Neural cell (in vitro differentiated cells): ENCODE measurements around the gene FGF9. TPM values are rescaled to one million over a fixed set of nuclear protein-coding genes. Genes with fewer than 3 reads are reported as not detected.

Experiments
- H2AFZ ChIP-seq: fragments of 200-600, 300-800 bp; sonication (generic), shearing (Covaris generic); 2 replicates; pipeline ENCODE4 v1.6.0; 2014; ENCODE audit warnings: low read depth, mild to moderate bottlenecking, antibody characterized with exemption, low read length, moderate library complexity
- H3F3A ChIP-seq: fragments of 200-600 bp; shearing (Covaris generic); 2 replicates; pipeline ENCODE4 v1.6.1; 2016; ENCODE audit warnings: mild to moderate bottlenecking, moderate library complexity, mixed read lengths, antibody characterized with exemption, low read length; ENCODE audit not compliant: insufficient read depth, poor library complexity, severe bottlenecking
- H3K27ac ChIP-seq: fragments of 200-600, 300-800 bp; sonication (generic), shearing (Covaris generic); 2 replicates; pipeline ENCODE4 v1.5.1; 2014; ENCODE audit warnings: mild to moderate bottlenecking, low read length, moderate library complexity
- H3K27me3 ChIP-seq: fragments of 300-800, 200-600 bp; sonication (generic), shearing (Covaris generic); 2 replicates; pipeline ENCODE4 v1.6.0; 2014; ENCODE audit warnings: mild to moderate bottlenecking, low read depth, low read length, moderate library complexity; ENCODE audit not compliant: insufficient read depth
- H3K36me3 ChIP-seq: fragments of 300-800, 200-600 bp; sonication (generic), shearing (Covaris generic); 2 replicates; pipeline ENCODE4 v1.5.1; 2014; ENCODE audit warnings: mild to moderate bottlenecking, antibody characterized with exemption, low read length, moderate library complexity; ENCODE audit not compliant: insufficient read depth
- H3K4me2 ChIP-seq: fragments of 300-800, 200-600 bp; sonication (generic), shearing (Covaris generic); 2 replicates; pipeline ENCODE4 v1.6.0; 2014; ENCODE audit warnings: mild to moderate bottlenecking, low read length
- H3K4me3 ChIP-seq: fragments of 300-800, 200-600 bp; sonication (generic), shearing (Covaris generic); 2 replicates; pipeline ENCODE4 v1.5.1; 2014; ENCODE audit warnings: mild to moderate bottlenecking, low read length, moderate library complexity
- H3K79me2 ChIP-seq: fragments of 200-600 bp; shearing (Covaris generic); replicated peaks from 2 replicates; pipeline ENCODE4 v1.6.0; 2014; ENCODE audit warnings: mild to moderate bottlenecking, low read length, moderate library complexity; ENCODE audit not compliant: insufficient read depth
- H3K9ac ChIP-seq: fragments of 300-800, 200-600 bp; sonication (generic), shearing (Covaris generic); 2 replicates; pipeline ENCODE4 v1.6.1; 2016; ENCODE audit warnings: mild to moderate bottlenecking, low read length, mixed read lengths
- H3K9me2 ChIP-seq: fragments of 200-600 bp; shearing (Covaris generic); 2 replicates; pipeline ENCODE4 v1.6.1; 2016; ENCODE audit warnings: mild to moderate bottlenecking, low read length, mixed read lengths; ENCODE audit not compliant: insufficient read depth
- H3K9me3 ChIP-seq: fragments of 200-600, 300-800 bp; sonication (generic), shearing (Covaris generic); 2 replicates; pipeline ENCODE4 v1.6.1; 2016; ENCODE audit warnings: mild to moderate bottlenecking, mixed run types, low read length, moderate library complexity, mixed read lengths
- H4K20me1 ChIP-seq: fragments of 200-600 bp; shearing (Covaris generic); 2 replicates; pipeline ENCODE4 v1.6.1; 2016; ENCODE audit warnings: mild to moderate bottlenecking, mixed run types; ENCODE audit not compliant: insufficient read depth
- EP300 ChIP-seq: fragments of 450-650 bp; conservative IDR thresholded peaks from 2 replicates; pipeline ENCODE4 v1.6.1; 2014; ENCODE audit warnings: antibody characterized with exemption, mild to moderate bottlenecking, moderate library complexity; ENCODE audit not compliant: poor library complexity, severe bottlenecking
- EZH2 ChIP-seq: fragments of 200-600, 300-800 bp; shearing (Covaris generic), sonication (generic); IDR thresholded peaks from 2 replicates; pipeline ENCODE4 v1.6.1; 2014; ENCODE audit warnings: antibody characterized with exemption, low read length, borderline replicate concordance, mild to moderate bottlenecking; ENCODE audit not compliant: insufficient read depth, poor library complexity, severe bottlenecking
- MXI1 ChIP-seq: fragments of 450-650 bp; conservative IDR thresholded peaks from 2 replicates; pipeline ENCODE4 v1.6.1; 2014; ENCODE audit warnings: antibody characterized with exemption, mild to moderate bottlenecking; ENCODE audit not compliant: poor library complexity, severe bottlenecking
- POLR2AphosphoS5 ChIP-seq: IDR thresholded peaks from 2 replicates; pipeline ENCODE4 v1.6.1; 2012
- RAD21 ChIP-seq: fragments of 450-650 bp; conservative IDR thresholded peaks from 2 replicates; pipeline ENCODE4 v1.6.1; 2014; ENCODE audit warnings: antibody characterized with exemption, mild to moderate bottlenecking, moderate library complexity
- SMC3 ChIP-seq: fragments of 450-650 bp; conservative IDR thresholded peaks from 2 replicates; pipeline ENCODE4 v1.6.1; 2014; ENCODE audit warnings: antibody characterized with exemption, mild to moderate bottlenecking, moderate library complexity; ENCODE audit not compliant: poor library complexity
- TAF1 ChIP-seq: IDR thresholded peaks from 2 replicates; pipeline ENCODE4 v1.6.1; 2012; ENCODE audit warnings: low read depth
- polyA plus RNA-seq: library from polyadenylated mRNA; depleted of rRNA; stranded (reverse); fragments of >200 nt; gene quantifications from 2 replicates; pipeline ENCODE4 v1.2.3, GENCODE V29; 2014
- TF ChIP-seq, protein P1 (sequence below): IDR thresholded peaks from 2 replicates; pipeline ENCODE4 v1.6.1; 2012; ENCODE audit warnings: borderline replicate concordance
- TF ChIP-seq, protein P2 (sequence below): fragments of 450-650 bp; IDR thresholded peaks from 2 replicates; pipeline ENCODE4 v1.5.1; 2014; ENCODE audit warnings: antibody characterized with exemption, mild to moderate bottlenecking, moderate library complexity; ENCODE audit not compliant: poor library complexity, severe bottlenecking

Gene FGF9
- polyA plus RNA-seq, 1 donor from 2014 or later = 29.4 TPM

DNA sequence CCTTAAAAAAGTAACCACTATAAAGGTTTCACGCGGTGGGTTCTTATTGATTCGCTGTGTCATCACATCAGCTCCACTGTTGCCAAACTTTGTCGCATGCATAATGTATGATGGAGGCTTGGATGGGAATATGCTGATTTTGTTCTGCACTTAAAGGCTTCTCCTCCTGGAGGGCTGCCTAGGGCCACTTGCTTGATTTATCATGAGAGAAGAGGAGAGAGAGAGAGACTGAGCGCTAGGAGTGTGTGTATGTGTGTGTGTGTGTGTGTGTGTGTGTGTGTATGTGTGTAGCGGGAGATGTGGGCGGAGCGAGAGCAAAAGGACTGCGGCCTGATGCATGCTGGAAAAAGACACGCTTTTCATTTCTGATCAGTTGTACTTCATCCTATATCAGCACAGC, 30.6 kb downstream of the FGF9 start:
- no peak overlapping the region for H3K4me2 ChIP-seq
- H3K27me3 ChIP-seq = no peaks in the 10 kb centered on the region
- no peak overlapping the region for H3K4me3 ChIP-seq
- H3K9me2 ChIP-seq = no peaks in the 10 kb centered on the region
- TF ChIP-seq, protein P1, sequence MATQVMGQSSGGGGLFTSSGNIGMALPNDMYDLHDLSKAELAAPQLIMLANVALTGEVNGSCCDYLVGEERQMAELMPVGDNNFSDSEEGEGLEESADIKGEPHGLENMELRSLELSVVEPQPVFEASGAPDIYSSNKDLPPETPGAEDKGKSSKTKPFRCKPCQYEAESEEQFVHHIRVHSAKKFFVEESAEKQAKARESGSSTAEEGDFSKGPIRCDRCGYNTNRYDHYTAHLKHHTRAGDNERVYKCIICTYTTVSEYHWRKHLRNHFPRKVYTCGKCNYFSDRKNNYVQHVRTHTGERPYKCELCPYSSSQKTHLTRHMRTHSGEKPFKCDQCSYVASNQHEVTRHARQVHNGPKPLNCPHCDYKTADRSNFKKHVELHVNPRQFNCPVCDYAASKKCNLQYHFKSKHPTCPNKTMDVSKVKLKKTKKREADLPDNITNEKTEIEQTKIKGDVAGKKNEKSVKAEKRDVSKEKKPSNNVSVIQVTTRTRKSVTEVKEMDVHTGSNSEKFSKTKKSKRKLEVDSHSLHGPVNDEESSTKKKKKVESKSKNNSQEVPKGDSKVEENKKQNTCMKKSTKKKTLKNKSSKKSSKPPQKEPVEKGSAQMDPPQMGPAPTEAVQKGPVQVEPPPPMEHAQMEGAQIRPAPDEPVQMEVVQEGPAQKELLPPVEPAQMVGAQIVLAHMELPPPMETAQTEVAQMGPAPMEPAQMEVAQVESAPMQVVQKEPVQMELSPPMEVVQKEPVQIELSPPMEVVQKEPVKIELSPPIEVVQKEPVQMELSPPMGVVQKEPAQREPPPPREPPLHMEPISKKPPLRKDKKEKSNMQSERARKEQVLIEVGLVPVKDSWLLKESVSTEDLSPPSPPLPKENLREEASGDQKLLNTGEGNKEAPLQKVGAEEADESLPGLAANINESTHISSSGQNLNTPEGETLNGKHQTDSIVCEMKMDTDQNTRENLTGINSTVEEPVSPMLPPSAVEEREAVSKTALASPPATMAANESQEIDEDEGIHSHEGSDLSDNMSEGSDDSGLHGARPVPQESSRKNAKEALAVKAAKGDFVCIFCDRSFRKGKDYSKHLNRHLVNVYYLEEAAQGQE = no peak
- no peak for TF ChIP-seq RAD21
- no peak for TF ChIP-seq SMC3
- TF ChIP-seq MXI1 = no peak
- TF ChIP-seq, protein P2, sequence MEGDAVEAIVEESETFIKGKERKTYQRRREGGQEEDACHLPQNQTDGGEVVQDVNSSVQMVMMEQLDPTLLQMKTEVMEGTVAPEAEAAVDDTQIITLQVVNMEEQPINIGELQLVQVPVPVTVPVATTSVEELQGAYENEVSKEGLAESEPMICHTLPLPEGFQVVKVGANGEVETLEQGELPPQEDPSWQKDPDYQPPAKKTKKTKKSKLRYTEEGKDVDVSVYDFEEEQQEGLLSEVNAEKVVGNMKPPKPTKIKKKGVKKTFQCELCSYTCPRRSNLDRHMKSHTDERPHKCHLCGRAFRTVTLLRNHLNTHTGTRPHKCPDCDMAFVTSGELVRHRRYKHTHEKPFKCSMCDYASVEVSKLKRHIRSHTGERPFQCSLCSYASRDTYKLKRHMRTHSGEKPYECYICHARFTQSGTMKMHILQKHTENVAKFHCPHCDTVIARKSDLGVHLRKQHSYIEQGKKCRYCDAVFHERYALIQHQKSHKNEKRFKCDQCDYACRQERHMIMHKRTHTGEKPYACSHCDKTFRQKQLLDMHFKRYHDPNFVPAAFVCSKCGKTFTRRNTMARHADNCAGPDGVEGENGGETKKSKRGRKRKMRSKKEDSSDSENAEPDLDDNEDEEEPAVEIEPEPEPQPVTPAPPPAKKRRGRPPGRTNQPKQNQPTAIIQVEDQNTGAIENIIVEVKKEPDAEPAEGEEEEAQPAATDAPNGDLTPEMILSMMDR = no peak
- TF ChIP-seq EP300 = no peak
- TF ChIP-seq TAF1 = no peak
- no peak for TF ChIP-seq EZH2
- TF ChIP-seq POLR2AphosphoS5 = no peak
- no peak overlapping the region for H3K27ac ChIP-seq
- peaks cover 15% of the 10 kb centered on the region for H3K36me3 ChIP-seq
- H3K9ac ChIP-seq = no peak overlapping the region
- no peaks in the 10 kb centered on the region for H4K20me1 ChIP-seq
- H3F3A ChIP-seq = no peaks in the 10 kb centered on the region
- H2AFZ ChIP-seq = no peak overlapping the region
- no peaks in the 10 kb centered on the region for H3K9me3 ChIP-seq
- H3K79me2 ChIP-seq = no peaks in the 10 kb centered on the region

DNA sequence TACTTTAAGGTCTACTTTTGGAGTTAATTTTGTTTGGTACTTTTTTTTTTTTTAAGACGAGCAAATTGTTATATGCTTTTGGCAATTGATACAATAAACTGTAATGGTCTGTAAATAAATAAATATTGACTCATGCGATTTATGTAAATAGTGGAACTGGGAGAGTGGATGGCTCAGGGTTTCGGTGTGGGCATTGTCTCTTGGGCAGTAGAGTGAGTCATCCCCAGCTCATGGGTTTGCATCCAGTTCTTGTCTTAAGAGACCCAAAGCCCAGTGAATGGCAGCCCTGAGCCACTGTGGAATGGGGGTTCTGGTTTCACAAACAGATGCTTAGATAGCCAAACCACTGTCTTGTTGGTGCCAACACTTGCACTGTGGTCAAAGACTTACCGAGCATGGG, 33.0 kb downstream of the FGF9 start:
- H3K36me3 ChIP-seq = peaks cover 13% of the 10 kb centered on the region
- TF ChIP-seq POLR2AphosphoS5 = no peak
- TF ChIP-seq TAF1 = no peak
- no peak for TF ChIP-seq SMC3
- no peak for TF ChIP-seq RAD21
- no peak for TF ChIP-seq EP300
- TF ChIP-seq, protein P2 = no peak
- TF ChIP-seq MXI1 = no peak
- no peak for TF ChIP-seq EZH2
- TF ChIP-seq, protein P1 = no peak
- no peak overlapping the region for H3K27ac ChIP-seq
- H3K9me3 ChIP-seq = no peaks in the 10 kb centered on the region
- no peaks in the 10 kb centered on the region for H3K9me2 ChIP-seq
- no peak overlapping the region for H3K9ac ChIP-seq
- H4K20me1 ChIP-seq = no peaks in the 10 kb centered on the region
- no peaks in the 10 kb centered on the region for H3K79me2 ChIP-seq
- no peak overlapping the region for H3K4me2 ChIP-seq
- no peak overlapping the region for H3K4me3 ChIP-seq
- H3F3A ChIP-seq = no peaks in the 10 kb centered on the region
- H3K27me3 ChIP-seq = no peaks in the 10 kb centered on the region
- H2AFZ ChIP-seq = no peak overlapping the region
